HuH-7 (cell line): ENCODE measurements around the gene GPR32.
"Not testable (repeated sequence)": the region's sequence is repeated elsewhere in the genome, so short reads cannot be mapped to it uniquely, and the experiment has no call there.

Source experiments
- DNase-seq: peaks from one replicate; pipeline ENCODE4 v3.0.0; 2011; ENCODE audit warnings: low spot score

Gene GPR32

GRCh38 chr19:50783848-50784152 is 13.5 kb downstream of the GPR32 start:
- DNase-seq = not testable (repeated sequence)

- DNase-seq = no peak
Observed at GRCh38 chr19:50784710-50785109, 14.4 kb downstream of the GPR32 start.

DNA sequence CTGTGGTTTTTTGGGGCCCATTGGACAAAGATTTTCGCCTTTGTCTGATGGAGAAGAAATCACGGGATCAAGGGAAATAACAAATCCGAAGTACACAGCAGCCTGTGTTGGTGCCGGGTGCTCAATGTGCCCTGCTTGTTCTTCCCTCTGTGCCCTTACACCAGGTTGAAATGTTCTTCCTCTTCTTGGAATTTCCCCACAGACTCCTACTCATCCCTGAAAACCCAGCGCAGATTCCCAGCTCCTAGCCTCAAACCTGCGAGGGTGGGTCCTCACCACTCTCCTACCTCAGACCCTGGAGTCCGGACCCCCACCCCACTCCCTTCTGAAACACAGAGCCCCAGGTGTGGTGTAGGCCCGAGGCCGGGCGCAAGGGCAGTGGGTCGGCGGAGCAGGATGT is 15.1 kb downstream of the GPR32 start:
- no peak for DNase-seq

DNA sequence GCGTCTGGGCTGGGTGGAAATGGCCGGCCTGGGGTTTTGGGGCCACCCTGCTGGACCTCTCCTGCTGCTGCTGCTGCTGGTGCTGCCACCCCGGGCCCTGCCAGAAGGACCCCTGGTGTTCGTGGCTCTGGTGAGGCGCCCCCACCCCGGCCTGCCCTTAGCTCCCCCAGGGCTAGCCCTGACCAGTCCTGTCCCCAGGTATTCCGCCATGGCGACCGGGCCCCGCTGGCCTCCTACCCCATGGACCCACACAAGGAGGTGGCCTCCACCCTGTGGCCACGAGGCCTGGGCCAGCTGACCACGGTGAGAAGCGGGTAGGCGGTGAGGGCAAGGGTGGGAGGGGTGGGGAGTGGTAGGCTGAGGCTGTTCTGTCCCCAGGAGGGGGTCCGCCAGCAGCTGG is 20.1 kb downstream of the GPR32 start, which contains the start of gene ACP4:
TSS of gene ACP4 (plus strand) at position 20 of the 400 bp plus-strand sequence. CDS start at position 20, 0 bp downstream.
- DNase-seq = no peak

- DNase-seq = no peak
Observed at GRCh38 chr19:50790922-50791467, 20.7 kb downstream of the GPR32 start.

DNA sequence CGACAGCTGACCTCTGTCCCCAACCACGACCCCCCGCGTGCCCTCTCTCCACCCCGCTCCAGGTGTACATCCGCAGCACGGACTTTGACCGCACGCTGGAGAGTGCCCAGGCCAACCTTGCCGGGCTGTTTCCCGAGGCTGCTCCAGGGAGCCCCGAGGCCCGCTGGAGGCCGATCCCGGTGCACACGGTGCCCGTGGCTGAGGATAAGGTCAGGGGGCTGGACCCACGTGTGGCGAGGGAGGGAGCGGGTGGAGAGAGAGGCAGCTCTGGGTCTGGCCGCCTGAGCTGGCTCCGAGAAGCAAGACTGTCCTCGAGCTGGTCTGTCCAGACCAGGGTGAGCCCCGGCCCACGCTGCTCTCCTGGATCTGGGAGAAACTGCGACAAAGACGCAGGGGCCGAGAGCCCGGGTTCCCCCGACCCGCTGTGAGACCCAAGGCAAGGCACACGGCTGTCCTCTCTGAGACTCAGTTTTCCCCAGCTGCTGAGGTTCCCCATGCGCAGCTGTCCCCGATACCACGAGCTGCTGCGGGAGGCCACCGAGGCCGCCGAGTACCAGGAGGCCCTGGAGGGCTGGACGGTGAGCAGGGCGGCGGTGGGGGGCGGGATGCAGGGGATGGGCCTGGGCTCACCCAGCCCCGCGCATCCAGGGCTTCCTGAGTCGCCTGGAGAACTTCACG is 21.5 kb downstream of the GPR32 start:
- no peak for DNase-seq

DNA sequence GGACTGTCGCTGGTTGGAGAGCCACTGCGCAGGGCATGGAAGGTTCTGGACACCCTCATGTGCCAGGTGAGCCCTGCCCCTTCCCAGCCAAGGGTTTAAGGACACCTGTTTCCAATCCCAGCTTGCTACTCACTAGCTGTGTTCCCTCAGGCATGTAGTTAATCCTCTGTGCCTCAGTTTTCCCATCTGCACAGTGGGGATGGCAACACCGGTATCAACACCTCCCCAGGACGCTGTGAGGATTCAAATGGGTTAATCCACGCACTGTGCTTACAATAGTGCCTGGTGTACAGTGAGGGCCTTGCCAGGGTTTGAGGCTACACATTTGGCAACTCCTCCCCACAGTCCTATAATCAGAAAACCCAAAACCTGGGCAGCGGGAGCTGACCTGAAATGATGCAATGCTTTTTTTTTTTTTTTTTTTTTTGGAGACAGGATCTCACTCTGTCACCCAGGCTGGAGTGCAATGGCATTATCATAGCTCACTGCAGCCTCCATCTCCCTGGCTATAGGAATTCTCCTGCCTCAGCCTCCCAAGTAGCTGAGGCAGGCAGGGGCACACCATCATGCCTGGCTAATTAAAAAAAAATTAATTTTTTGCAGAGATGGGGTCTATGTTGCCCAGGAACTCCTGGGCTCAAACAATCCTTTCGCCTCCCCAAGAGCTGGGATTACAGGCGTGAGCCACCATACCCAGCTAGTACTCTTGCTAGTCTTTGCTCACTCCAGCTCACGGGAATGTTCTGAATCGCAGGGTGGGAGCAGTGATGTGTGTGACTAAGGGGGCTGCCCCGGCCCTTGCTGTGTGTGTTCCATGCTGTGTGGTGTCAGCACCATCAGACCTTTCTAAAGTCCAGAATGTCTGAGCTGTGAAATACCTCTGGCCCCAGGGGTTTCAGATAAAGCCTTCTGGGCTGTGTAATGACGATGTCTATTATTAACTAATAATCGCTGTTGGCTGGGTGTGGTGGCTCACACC is 22.3 kb downstream of the GPR32 start:
- DNase-seq = no peak

DNA sequence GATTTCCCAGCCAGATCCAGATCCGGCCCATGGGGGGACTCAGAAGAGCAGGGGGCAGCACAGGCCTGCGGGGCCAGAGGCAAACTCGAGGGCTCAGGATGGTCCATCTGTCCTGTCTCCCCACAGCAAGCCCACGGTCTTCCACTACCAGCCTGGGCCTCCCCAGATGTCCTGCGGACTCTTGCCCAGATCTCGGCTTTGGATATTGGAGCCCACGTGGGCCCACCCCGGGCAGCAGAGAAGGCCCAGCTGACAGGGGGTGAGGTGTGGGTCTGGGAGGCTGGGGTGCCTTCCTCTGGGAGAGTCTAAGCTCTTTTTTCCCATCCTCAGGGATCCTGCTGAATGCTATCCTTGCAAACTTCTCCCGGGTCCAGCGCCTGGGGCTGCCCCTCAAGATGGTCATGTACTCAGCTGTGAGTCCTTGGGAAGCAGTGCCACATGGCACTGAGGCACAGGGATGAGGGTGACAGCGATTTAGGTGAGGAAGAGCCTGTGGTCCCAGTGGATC is 23.3 kb downstream of the GPR32 start:
- DNase-seq = no peak

- DNase-seq = no peak
Observed at GRCh38 chr19:50794074-50794875, 24.0 kb downstream of the GPR32 start.

GRCh38 chr19:50794876-50795663 is 24.8 kb downstream of the GPR32 start:
- no peak for DNase-seq

- no peak for DNase-seq
Observed at GRCh38 chr19:50795664-50796073, 25.4 kb downstream of the GPR32 start.

DNA sequence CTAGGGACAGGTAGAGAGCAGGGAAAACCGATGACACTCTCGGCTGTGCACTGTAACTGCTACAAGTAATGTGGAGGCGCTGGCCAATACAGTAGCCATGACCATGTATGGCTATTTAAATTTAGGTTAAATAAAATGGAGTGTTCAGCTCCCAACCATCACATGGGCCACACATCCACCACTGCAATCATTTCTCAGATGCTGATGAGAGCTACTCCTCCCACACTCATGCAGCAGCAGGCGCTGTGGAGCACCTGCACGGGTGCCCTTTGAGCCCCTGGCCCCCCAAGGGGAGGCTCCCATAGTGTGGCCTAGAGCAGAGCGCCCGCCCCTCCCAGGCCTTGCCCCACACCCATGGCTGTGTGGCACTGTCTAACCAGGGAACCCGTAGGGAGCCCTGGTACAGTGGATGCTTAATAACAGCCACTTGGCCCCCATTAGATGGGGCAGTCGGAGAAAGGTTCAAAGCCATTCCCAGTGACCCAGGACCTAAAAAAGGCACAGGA is 25.9 kb downstream of the GPR32 start:
- DNase-seq = no peak

DNA sequence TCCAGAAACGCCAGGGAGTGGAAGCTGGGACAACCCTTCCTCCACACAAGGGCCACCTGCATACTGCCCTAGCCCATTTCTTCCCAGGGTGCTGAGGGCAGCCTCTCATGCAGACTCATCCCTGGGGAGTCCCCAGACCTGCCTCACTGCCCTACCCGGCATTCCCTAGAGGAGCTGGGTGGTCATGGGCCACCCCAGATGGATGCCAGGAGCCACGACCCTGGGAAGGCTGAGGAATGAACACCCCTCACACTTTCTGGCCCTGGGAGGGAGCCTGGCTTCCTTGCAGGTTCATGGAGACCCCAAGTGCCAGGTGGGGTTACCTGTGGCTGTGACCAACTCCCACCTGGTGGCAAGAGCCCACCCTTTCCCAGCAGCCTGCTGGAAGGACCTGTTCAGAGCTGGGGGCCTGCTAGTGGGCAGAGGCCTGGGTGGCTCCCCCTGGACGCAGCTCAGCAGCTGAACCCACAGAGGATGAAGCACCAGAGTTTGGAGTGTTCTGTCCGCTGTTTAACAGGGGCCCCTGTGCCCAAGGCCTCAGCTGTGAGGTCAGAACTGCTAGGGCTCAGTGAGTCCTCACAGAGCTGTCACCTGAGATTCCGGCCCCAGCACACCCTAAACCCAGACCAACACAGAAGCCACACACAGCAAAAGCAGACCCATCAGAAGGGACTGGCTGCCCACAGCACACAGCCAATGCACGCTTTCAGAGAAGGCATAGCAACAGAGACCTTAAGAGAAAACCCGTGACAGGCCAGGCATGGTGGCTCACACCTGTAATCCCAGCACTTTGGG is 26.6 kb downstream of the GPR32 start:
- DNase-seq = no peak

GRCh38 chr19:50797429-50797780 is 27.1 kb downstream of the GPR32 start:
- DNase-seq = no peak

GRCh38 chr19:50797781-50798658 is 27.8 kb downstream of the GPR32 start:
- DNase-seq = no peak

- no peak for DNase-seq
Observed at GRCh38 chr19:50798659-50799546, 28.6 kb downstream of the GPR32 start.

GRCh38 chr19:50799547-50799851 is 29.2 kb downstream of the GPR32 start:
- no peak for DNase-seq

DNA sequence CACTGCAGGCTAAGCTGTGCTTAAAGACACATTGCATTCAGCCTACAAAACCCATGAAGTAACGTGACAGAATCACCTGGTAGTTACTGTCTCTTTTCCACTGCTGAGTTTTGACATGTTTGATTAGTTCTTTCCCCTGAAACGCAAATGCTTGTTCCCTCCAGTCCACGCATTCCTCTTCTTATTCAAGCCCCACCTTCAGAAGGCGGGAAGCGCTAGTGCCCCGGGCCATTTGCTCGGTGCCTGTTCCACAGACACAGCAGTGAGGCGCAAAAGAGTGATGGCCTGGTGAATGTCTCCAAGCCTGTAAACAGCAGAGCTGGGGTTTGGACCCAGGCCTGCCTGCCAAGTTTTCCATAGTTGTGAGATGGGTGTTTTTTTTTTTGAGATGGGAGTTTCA is 30.8 kb downstream of the GPR32 start:
- DNase-seq = no peak
